NCI-H2196 (cell line): ENCODE measurements around the gene RPTN.
"Not testable (repeated sequence)": the region's sequence is repeated elsewhere in the genome, so short reads cannot be mapped to it uniquely, and the experiment has no call there.

ENCODE experiments used
- DNase-seq: peaks from one replicate; lab custom pipeline; 2025; ENCODE audit not compliant: unreplicated experiment; lab: John Stamatoyannopoulos, UW

The RPTN gene

GRCh38 chr1:152165286-152166077 lies 6.5 kb upstream of the RPTN start:
- no peak for DNase-seq

GRCh38 chr1:152164517-152165136 lies 5.6 kb upstream of the RPTN start:
- no peak for DNase-seq

- DNase-seq, result no peak
Measured at GRCh38 chr1:152162792-152163463, 3.9 kb upstream of the RPTN start.

GRCh38 chr1:152160576-152160975 lies 1.5 kb upstream of the RPTN start:
- DNase-seq, result no peak

- no peak for DNase-seq
Measured at GRCh38 chr1:152153996-152154395, 5.0 kb downstream of the RPTN start.

- no peak for DNase-seq
Measured at GRCh38 chr1:152151646-152152045, 7.4 kb downstream of the RPTN start.

- DNase-seq, result no peak
Measured at GRCh38 chr1:152148981-152149380, 10.0 kb downstream of the RPTN start.

GRCh38 chr1:152148051-152148450 lies 11.0 kb downstream of the RPTN start:
- no peak for DNase-seq

GRCh38 chr1:152145769-152146168 lies 13.3 kb downstream of the RPTN start:
- no peak for DNase-seq

GRCh38 chr1:152144674-152145183 lies 14.3 kb downstream of the RPTN start:
- DNase-seq, result not testable (repeated sequence)

- DNase-seq, result no peak
Measured at GRCh38 chr1:152143150-152143887, 15.7 kb downstream of the RPTN start.

GRCh38 chr1:152141971-152142584 lies 16.9 kb downstream of the RPTN start:
- peak; percentile 11 for DNase-seq

- no peak for DNase-seq
Measured at GRCh38 chr1:152137215-152137614, 21.8 kb downstream of the RPTN start.

GRCh38 chr1:152130186-152130585 lies 28.8 kb downstream of the RPTN start:
- DNase-seq, result no peak

- no peak for DNase-seq
Measured at GRCh38 chr1:152127673-152128072, 31.4 kb downstream of the RPTN start.

- DNase-seq, result no peak
Measured at GRCh38 chr1:152125834-152126443, 33.1 kb downstream of the RPTN start.

- DNase-seq, result no peak
Measured at GRCh38 chr1:152118915-152119314, 40.1 kb downstream of the RPTN start.

GRCh38 chr1:152115344-152115743 lies 43.7 kb downstream of the RPTN start, which contains the start of gene TCHH:
Gene TCHH (minus strand): TSS chr1:152115444. CDS start chr1:152114080, 1,364 bp downstream.
- DNase-seq, result no peak

- DNase-seq, result no peak
Measured at GRCh38 chr1:152112885-152113432, 46.1 kb downstream of the RPTN start.
